Neutrophil (primary cell): ENCODE results near the gene NPTX1.
A peak's percentile ranks its signal among the peaks of the same experiment; 100 is the strongest.

ENCODE experiments used
- H3K27ac ChIP-seq: fragments of 200-600 bp; sonication (generic); 2 replicates; pipeline ENCODE4 v1.5.1; 2016; ENCODE audit warnings: mild to moderate bottlenecking, moderate library complexity
- H3K27me3 ChIP-seq: fragments of 200-600 bp; sonication (generic); 2 replicates; pipeline ENCODE4 v1.6.0; 2016; ENCODE audit warnings: mild to moderate bottlenecking
- H3K36me3 ChIP-seq: fragments of 200-600 bp; sonication (generic); 2 replicates; pipeline ENCODE4 v1.5.1; 2017
- H3K4me1 ChIP-seq, 2 experiments: fragments of 200-600 bp in 1 of 2; sonication (generic) in 1 of 2; 1 replicate in 1 of 2; 2 replicates in 1 of 2; pipeline versions ENCODE4 v1.5.1 to v1.6.1; 2013 to 2016; ENCODE audit warnings: low read depth in 1 of 2, low read length in 1 of 2, mild to moderate bottlenecking in 1 of 2, moderate library complexity in 1 of 2; ENCODE audit not compliant: control insufficient read depth in 1 of 2, insufficient read depth in 1 of 2
- H3K4me3 ChIP-seq, 2 experiments: fragments of 200-600 bp in 1 of 2; sonication (generic) in 1 of 2; 1 replicate in 1 of 2; 2 replicates in 1 of 2; pipeline ENCODE4 v1.5.1; 2013 to 2016; ENCODE audit warnings: low read depth in 1 of 2, low read length in 1 of 2, mild to moderate bottlenecking in 1 of 2, moderate library complexity in 1 of 2
- H3K9me3 ChIP-seq: fragments of 200-600 bp; sonication (generic); 2 replicates; pipeline ENCODE4 v1.5.1; 2016
- TF ChIP-seq, protein P1 (sequence below): fragments of 200-600 bp; sonication (generic); IDR thresholded peaks from 2 replicates; pipeline ENCODE4 v1.5.1; 2016; ENCODE audit warnings: antibody characterized with exemption

The NPTX1 gene

GRCh38 chr17:80457236-80457856 is 19.1 kb downstream of the NPTX1 start:
- H3K36me3 ChIP-seq, result no peaks in the 10 kb centered on the region
- H3K9me3 ChIP-seq, result no peaks in the 10 kb centered on the region
- TF ChIP-seq, protein P1, sequence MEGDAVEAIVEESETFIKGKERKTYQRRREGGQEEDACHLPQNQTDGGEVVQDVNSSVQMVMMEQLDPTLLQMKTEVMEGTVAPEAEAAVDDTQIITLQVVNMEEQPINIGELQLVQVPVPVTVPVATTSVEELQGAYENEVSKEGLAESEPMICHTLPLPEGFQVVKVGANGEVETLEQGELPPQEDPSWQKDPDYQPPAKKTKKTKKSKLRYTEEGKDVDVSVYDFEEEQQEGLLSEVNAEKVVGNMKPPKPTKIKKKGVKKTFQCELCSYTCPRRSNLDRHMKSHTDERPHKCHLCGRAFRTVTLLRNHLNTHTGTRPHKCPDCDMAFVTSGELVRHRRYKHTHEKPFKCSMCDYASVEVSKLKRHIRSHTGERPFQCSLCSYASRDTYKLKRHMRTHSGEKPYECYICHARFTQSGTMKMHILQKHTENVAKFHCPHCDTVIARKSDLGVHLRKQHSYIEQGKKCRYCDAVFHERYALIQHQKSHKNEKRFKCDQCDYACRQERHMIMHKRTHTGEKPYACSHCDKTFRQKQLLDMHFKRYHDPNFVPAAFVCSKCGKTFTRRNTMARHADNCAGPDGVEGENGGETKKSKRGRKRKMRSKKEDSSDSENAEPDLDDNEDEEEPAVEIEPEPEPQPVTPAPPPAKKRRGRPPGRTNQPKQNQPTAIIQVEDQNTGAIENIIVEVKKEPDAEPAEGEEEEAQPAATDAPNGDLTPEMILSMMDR, result no peak
- peak overlapping the region; percentile 60 for H3K27ac ChIP-seq
- H3K27me3 ChIP-seq, result peaks cover 23% of the 10 kb centered on the region
- peaks cover 33 to 45% of the 10 kb centered on the region in 2 experiments for H3K4me1 ChIP-seq
- no peak overlapping the region for H3K4me3 ChIP-seq

DNA sequence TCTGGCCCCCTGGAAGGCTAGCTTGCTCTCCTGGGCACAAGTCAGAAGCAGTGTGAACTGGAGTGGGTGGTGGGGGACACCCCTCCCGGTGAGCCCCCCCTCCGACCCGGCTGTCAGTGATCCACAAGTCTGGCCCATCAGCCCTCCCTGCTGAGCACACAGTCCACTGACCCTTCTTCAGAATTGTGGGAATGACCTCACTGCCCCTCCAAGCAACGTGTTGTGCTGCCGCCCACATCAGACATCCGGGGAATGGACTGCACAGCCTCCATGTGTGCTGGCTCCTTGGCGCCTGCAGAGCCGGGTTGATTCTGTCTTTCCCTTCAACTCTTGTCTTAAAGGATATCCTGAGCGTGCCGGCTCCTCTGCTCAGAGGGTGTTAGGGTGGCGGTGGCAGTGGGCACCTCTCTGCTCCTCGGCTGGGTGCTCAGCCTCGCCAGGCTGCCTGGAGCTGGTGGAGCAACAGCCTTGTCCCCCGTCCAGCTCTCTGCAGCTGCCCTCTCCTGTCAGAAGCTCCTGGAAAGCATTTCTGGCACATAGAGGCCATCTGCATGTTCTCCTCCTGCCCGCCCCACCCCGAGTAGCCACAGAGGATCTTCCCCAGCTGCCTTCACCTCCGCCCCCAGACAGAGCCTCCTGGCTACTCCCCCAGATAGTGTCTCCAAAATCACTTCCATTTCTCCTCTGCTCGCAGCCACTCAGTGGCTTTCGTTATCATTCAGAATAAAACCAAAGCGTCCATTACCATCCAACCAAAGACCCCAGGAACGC is 19.8 kb downstream of the NPTX1 start:
- Histone ChIP-seq H3K9me3 (no peaks in the 10 kb centered on the region), H3K36me3 (no peaks in the 10 kb centered on the region), H3K27me3 (peaks cover 16% of the 10 kb centered on the region), H3K4me1 (peaks cover 33 to 45% of the 10 kb centered on the region in 2 experiments), H3K4me3 (no peak overlapping the region), H3K27ac (peak overlapping the region; percentile 60)
- TF ChIP-seq, protein P1, result no peak

GRCh38 chr17:80455784-80456183 is 20.6 kb downstream of the NPTX1 start:
- Histone ChIP-seq H3K4me3 (no peak overlapping the region), H3K27me3 (peaks cover 11% of the 10 kb centered on the region), H3K9me3 (no peaks in the 10 kb centered on the region), H3K4me1 (peaks cover 33 to 45% of the 10 kb centered on the region in 2 experiments), H3K27ac (no peak overlapping the region), H3K36me3 (no peaks in the 10 kb centered on the region)
- TF ChIP-seq, protein P1, result no peak

- H3K4me1 ChIP-seq, result peaks cover 33 to 45% of the 10 kb centered on the region in 2 experiments
- TF ChIP-seq, protein P1, result no peak
Measured at GRCh38 chr17:80455336-80455710, 21.1 kb downstream of the NPTX1 start.

GRCh38 chr17:80454557-80455335 is 21.7 kb downstream of the NPTX1 start:
- Histone ChIP-seq H3K9me3 (no peaks in the 10 kb centered on the region), H3K36me3 (no peaks in the 10 kb centered on the region), H3K4me1 (peaks cover 33 to 45% of the 10 kb centered on the region in 2 experiments), H3K27ac (peak overlapping the region; percentile 85), H3K4me3 (peak overlapping the region; percentile 79 to 89), H3K27me3 (peaks cover under 1% of the 10 kb centered on the region)
- TF ChIP-seq, protein P1, result peak; percentile 33

More at GRCh38 chr17:80455336-80455710, 21.1 kb downstream of the NPTX1 start:
- H3K4me3 ChIP-seq, result peak overlapping the region; percentile 79 to 89
- peaks cover 6% of the 10 kb centered on the region for H3K27me3 ChIP-seq
- no peaks in the 10 kb centered on the region for H3K36me3 ChIP-seq
- peak overlapping the region; percentile 85 for H3K27ac ChIP-seq
- no peaks in the 10 kb centered on the region for H3K9me3 ChIP-seq
